Loucy (cell line): ENCODE results near the gene MARCO.

Source experiments
- H2AFZ ChIP-seq: fragments of 200-600 bp; sonication (generic); 2 replicates; pipeline ENCODE4 v1.6.0; 2016; ENCODE audit warnings: antibody characterized with exemption, mild to moderate bottlenecking, low read length, moderate library complexity
- H3F3A ChIP-seq: fragments of 200-600 bp; 2 replicates; pipeline ENCODE4 v1.6.0; 2016; ENCODE audit warnings: antibody characterized with exemption, low read depth, mild to moderate bottlenecking
- H3K27me3 ChIP-seq: fragments of 200-600 bp; sonication (generic); 2 replicates; pipeline ENCODE4 v1.6.1; 2014; ENCODE audit warnings: low read length, mild to moderate bottlenecking; ENCODE audit not compliant: insufficient read depth, poor library complexity, severe bottlenecking
- H3K36me3 ChIP-seq: fragments of 200-600 bp; sonication (generic); 2 replicates; pipeline ENCODE4 v1.6.1; 2016; ENCODE audit warnings: low read length; ENCODE audit not compliant: insufficient read depth
- H3K4me1 ChIP-seq: fragments of 200-600 bp; sonication (generic); 2 replicates; pipeline ENCODE4 v1.5.1; 2014; ENCODE audit warnings: low read length, mild to moderate bottlenecking; ENCODE audit not compliant: insufficient read depth, poor library complexity, severe bottlenecking
- H3K4me2 ChIP-seq: fragments of 200-600 bp; sonication (generic); 2 replicates; pipeline ENCODE4 v1.6.0; 2014; ENCODE audit warnings: antibody characterized with exemption, low read length, low read depth, mild to moderate bottlenecking; ENCODE audit not compliant: poor library complexity, severe bottlenecking
- H3K4me3 ChIP-seq: fragments of 200-600 bp; sonication (generic); 2 replicates; pipeline ENCODE4 v1.5.1; 2014; ENCODE audit warnings: low read length, mild to moderate bottlenecking, mixed read lengths; ENCODE audit not compliant: poor library complexity, severe bottlenecking
- H3K79me2 ChIP-seq: fragments of 200-600 bp; sonication (generic); 2 replicates; pipeline ENCODE4 v1.6.1; 2014; ENCODE audit warnings: low read length; ENCODE audit not compliant: insufficient read depth
- H3K9ac ChIP-seq: fragments of 200-600 bp; sonication (generic); 2 replicates; pipeline ENCODE4 v1.6.0; 2014; ENCODE audit warnings: mild to moderate bottlenecking, low read depth, low read length, moderate library complexity; ENCODE audit not compliant: poor library complexity, severe bottlenecking
- H3K9me2 ChIP-seq: fragments of 200-600 bp; sonication (generic); replicated peaks from 2 replicates; pipeline ENCODE4 v1.6.1; 2016; ENCODE audit warnings: low read depth, low read length, mixed read lengths
- H3K9me3 ChIP-seq: fragments of 200-600 bp; sonication (generic); 2 replicates; pipeline ENCODE4 v1.6.1; 2014; ENCODE audit warnings: mild to moderate bottlenecking, antibody characterized with exemption, low read length, low read depth; ENCODE audit not compliant: insufficient read depth
- H4K20me1 ChIP-seq: fragments of 200-600 bp; sonication (generic); 2 replicates; pipeline ENCODE4 v1.6.0; 2014; ENCODE audit warnings: antibody characterized with exemption, low read length, mild to moderate bottlenecking; ENCODE audit not compliant: insufficient read depth, poor library complexity, severe bottlenecking
- EZH2phosphoT487 ChIP-seq: fragments of 200-600 bp; IDR thresholded peaks from 2 replicates; pipeline ENCODE4 v1.6.1; 2018; ENCODE audit warnings: antibody characterized with exemption, mild to moderate bottlenecking, moderate library complexity, borderline replicate concordance
- TF ChIP-seq, protein P1 (sequence below): fragments of 200-600 bp; sonication (generic); conservative IDR thresholded peaks from 2 replicates; pipeline ENCODE4 v1.5.1; 2014; ENCODE audit warnings: mild to moderate bottlenecking, antibody characterized with exemption, low read length

The MARCO gene

DNA sequence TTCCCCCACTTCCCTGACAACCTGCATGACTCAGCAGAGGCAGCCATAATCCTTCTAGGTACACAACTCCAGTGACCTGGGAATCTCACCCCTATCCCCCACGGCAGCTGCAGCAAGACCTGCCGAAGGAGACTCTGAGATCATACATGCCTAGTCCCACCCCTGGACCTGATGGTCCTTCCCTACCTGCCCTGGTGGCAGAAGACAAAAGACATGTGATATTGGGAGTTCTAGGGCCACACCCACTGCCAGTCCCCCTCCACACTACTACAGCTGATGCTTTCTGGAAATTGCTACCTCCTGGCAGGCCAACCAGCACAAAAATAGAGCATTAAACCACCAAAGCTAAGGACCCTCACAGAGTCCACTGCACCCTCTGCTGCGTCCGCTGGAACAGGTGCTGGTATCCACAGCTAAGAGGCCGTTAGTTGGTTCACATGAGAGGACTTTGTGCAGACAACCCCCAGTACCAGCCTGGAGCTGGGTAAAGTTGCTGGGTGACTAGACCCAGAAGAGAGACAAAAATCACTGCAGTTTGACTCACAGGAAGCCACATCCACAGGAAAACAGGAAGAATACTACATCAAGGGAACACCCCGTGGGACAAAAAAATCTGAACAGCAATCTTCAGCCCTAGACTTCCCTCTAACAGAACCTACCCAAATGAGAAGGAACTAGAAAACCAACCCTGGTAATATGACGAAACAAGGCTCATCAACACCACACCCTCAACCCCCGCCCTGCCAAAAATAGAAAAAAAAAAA lies 12.5 kb downstream of the MARCO start:
- no peak overlapping the region for H2AFZ ChIP-seq
- H3K36me3 ChIP-seq: no peaks in the 10 kb centered on the region
- H3K79me2 ChIP-seq: no peaks in the 10 kb centered on the region
- H3K4me1 ChIP-seq: no peaks in the 10 kb centered on the region
- H3K9me2 ChIP-seq: no peaks in the 10 kb centered on the region
- no peak overlapping the region for H3K4me2 ChIP-seq
- H3K27me3 ChIP-seq: no peaks in the 10 kb centered on the region
- H3F3A ChIP-seq: no peaks in the 10 kb centered on the region
- no peak for TF ChIP-seq EZH2phosphoT487
- TF ChIP-seq, protein P1, sequence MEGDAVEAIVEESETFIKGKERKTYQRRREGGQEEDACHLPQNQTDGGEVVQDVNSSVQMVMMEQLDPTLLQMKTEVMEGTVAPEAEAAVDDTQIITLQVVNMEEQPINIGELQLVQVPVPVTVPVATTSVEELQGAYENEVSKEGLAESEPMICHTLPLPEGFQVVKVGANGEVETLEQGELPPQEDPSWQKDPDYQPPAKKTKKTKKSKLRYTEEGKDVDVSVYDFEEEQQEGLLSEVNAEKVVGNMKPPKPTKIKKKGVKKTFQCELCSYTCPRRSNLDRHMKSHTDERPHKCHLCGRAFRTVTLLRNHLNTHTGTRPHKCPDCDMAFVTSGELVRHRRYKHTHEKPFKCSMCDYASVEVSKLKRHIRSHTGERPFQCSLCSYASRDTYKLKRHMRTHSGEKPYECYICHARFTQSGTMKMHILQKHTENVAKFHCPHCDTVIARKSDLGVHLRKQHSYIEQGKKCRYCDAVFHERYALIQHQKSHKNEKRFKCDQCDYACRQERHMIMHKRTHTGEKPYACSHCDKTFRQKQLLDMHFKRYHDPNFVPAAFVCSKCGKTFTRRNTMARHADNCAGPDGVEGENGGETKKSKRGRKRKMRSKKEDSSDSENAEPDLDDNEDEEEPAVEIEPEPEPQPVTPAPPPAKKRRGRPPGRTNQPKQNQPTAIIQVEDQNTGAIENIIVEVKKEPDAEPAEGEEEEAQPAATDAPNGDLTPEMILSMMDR: no peak
- H3K9me3 ChIP-seq: no peaks in the 10 kb centered on the region
- no peak overlapping the region for H3K4me3 ChIP-seq
- no peaks in the 10 kb centered on the region for H4K20me1 ChIP-seq
- H3K9ac ChIP-seq: no peak overlapping the region

DNA sequence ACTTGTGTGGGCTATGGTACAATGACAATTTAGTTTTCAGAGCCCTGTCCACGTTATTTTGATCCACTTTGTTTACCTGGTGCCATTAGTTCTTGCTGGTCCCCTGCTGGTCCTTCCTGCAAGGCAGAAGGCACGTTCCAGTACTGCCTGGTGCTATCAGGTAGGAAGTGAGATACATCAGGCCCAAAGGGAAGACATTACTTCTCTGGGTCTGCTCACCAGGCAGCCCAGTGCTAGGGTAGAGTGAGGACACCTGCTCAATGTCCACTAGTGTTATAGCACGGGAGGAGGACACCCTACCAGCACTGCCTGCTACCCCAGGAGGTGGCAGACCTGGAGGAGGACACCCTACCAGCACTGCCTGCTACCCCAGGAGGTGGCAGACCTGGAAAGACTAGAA lies 23.7 kb downstream of the MARCO start:
- no peak overlapping the region for H3K4me3 ChIP-seq
- H3K4me2 ChIP-seq: no peak overlapping the region
- H3K9me2 ChIP-seq: no peaks in the 10 kb centered on the region
- H3K9me3 ChIP-seq: no peaks in the 10 kb centered on the region
- no peaks in the 10 kb centered on the region for H3K36me3 ChIP-seq
- H3K79me2 ChIP-seq: no peaks in the 10 kb centered on the region
- H4K20me1 ChIP-seq: no peaks in the 10 kb centered on the region
- H3K9ac ChIP-seq: no peak overlapping the region
- no peak overlapping the region for H2AFZ ChIP-seq
- TF ChIP-seq, protein P1: no peak
- TF ChIP-seq EZH2phosphoT487: no peak
- no peaks in the 10 kb centered on the region for H3K27me3 ChIP-seq
- H3F3A ChIP-seq: no peaks in the 10 kb centered on the region
- H3K4me1 ChIP-seq: no peaks in the 10 kb centered on the region

DNA sequence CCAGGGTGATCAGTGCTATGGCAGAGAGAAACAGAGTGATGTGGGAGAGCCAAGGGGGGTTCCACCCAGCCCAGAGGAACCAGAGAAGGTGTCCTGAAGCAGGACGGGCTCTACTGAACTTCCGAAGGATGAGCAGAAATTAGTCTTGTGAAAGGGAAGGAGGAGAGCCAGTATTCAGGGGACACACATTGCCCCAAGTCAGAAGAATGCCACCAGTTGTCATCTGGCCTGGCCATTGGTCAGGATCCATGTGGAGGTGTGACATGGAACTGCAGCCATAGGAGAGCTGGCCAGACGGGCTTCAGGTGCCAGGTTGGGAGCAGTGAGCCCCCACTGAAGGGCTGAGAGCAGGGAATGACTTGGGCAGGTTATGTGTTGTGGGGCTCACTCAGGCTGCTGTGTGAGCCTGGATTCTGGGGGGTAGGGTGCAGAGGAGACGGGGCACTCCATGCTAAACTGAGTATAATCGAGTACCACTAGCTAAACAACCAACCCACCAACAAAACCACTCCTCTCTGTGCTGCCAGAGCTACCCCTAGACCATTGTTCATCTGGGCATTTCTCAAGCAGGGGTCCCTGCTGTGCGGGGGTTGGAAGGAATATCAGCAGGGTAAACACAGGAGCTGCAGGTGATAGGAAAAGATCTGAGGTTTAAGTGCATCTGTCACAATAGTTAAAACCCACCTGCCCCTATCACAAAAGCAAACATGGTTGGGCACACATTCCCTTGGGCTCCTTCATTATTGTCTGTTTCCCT lies 25.3 kb downstream of the MARCO start:
- H3K4me2 ChIP-seq: no peak overlapping the region
- H2AFZ ChIP-seq: no peak overlapping the region
- H3K9ac ChIP-seq: no peak overlapping the region
- H3K9me2 ChIP-seq: no peaks in the 10 kb centered on the region
- no peak overlapping the region for H3K4me3 ChIP-seq
- no peaks in the 10 kb centered on the region for H4K20me1 ChIP-seq
- H3K79me2 ChIP-seq: no peaks in the 10 kb centered on the region
- no peaks in the 10 kb centered on the region for H3K4me1 ChIP-seq
- no peak for TF ChIP-seq EZH2phosphoT487
- TF ChIP-seq, protein P1: no peak
- no peaks in the 10 kb centered on the region for H3K9me3 ChIP-seq
- no peaks in the 10 kb centered on the region for H3F3A ChIP-seq
- H3K27me3 ChIP-seq: no peaks in the 10 kb centered on the region
- H3K36me3 ChIP-seq: no peaks in the 10 kb centered on the region
